Stimulated activated CD4-positive, alpha-beta T cell treated with anti-CD3 and anti-CD28 coated beads, Interleukin-2, amount 100 ng/mL, for 4 hours (primary cell): ENCODE measurements around the gene TCTN3.
"Not testable (repeated sequence)": the region's sequence is repeated elsewhere in the genome, so short reads cannot be mapped to it uniquely, and the experiment has no call there.

ENCODE experiments used
- DNase-seq: peaks from one replicate; pipeline ENCODE4 v3.0.0-alpha.2; 2020; ENCODE audit warnings: low read depth

The TCTN3 gene

DNA sequence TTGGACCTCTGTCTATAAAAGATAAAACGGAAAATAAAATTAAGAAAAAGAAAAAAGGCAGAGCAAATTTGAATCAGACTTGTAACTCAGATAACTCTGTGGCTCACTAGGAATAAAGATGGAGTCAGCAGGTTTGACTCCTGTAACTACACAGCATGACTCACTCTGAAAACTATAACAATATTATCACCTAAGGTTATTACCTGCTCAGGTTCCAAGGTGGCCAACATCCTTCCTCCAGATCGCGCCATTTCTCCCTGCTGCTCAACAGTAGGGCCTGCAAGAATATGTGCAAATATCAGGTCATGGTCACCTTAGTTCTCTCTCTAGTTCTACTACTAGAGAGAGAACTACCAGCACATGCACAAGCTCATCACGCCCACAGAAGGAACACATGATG is 67.2 kb downstream of the TCTN3 start:
- DNase-seq: no peak

- not testable (repeated sequence) for DNase-seq
Observed at GRCh38 chr10:95620415-95620814, 73.3 kb downstream of the TCTN3 start.

GRCh38 chr10:95618101-95618500 is 75.6 kb downstream of the TCTN3 start:
- no peak for DNase-seq

DNA sequence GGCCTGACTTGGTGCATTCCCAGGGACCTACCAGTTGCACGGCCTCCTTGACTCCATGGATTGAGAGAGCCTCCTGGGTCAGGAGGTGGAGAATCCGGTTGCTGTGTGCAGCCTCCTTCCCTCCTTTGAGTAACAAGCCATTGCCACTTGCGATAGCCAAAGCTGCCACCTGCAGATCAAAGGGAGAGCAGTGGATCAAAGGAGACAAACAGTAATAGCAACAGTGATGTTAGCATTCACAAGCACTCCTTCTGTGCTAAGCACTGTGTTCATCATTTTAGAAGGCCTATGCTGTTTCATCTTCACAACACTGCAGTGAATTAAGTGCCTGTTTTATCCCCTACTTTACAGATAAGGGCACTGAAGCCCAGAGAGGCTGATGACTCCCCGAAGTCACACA is 77.3 kb downstream of the TCTN3 start:
- DNase-seq: no peak
